H9 (cell line): ENCODE data around the gene LRRC74B. TPM values are rescaled to one million over a fixed set of nuclear protein-coding genes. Genes with fewer than 3 reads are reported as not detected.

ENCODE experiments used
- DNase-seq: peaks from one replicate; pipeline ENCODE4 v3.0.0-alpha.2; 2017
- H2AFZ ChIP-seq: one replicate; pipeline ENCODE4 v1.6.1; 2013; ENCODE audit warnings: mild to moderate bottlenecking, low read length, control low read depth, moderate library complexity
- H2AK5ac ChIP-seq: 2 replicates; pipeline ENCODE4 v1.6.1; 2013; ENCODE audit warnings: low read length, control low read depth, mixed read lengths; ENCODE audit not compliant: insufficient read length
- H2BK120ac ChIP-seq: one replicate; pipeline ENCODE4 v1.6.1; 2013; ENCODE audit warnings: low read depth, mild to moderate bottlenecking, low read length, control low read depth, inconsistent platforms; ENCODE audit not compliant: poor library complexity, severe bottlenecking
- H2BK12ac ChIP-seq: 2 replicates; pipeline ENCODE4 v1.6.1; 2013; ENCODE audit warnings: low read length, control low read depth, mixed read lengths, low read depth; ENCODE audit not compliant: insufficient read length
- H2BK15ac ChIP-seq: 2 replicates; pipeline ENCODE4 v1.6.1; 2013; ENCODE audit warnings: low read depth, low read length, control low read depth
- H2BK20ac ChIP-seq: one replicate; pipeline ENCODE4 v1.6.1; 2013; ENCODE audit warnings: low read depth, mild to moderate bottlenecking, low read length, control low read depth, inconsistent platforms; ENCODE audit not compliant: poor library complexity, severe bottlenecking
- H2BK5ac ChIP-seq: 2 replicates; pipeline ENCODE4 v1.6.1; 2013; ENCODE audit warnings: low read length, control low read depth, mixed read lengths; ENCODE audit not compliant: insufficient read length
- H3K14ac ChIP-seq: 2 replicates; pipeline ENCODE4 v1.6.1; 2013; ENCODE audit warnings: low read length, control low read depth; ENCODE audit not compliant: insufficient read depth
- H3K18ac ChIP-seq: 2 replicates; pipeline ENCODE4 v1.6.1; 2013; ENCODE audit warnings: low read depth, mild to moderate bottlenecking, mixed read lengths, low read length, control low read depth; ENCODE audit not compliant: insufficient read length
- H3K23ac ChIP-seq: 2 replicates; pipeline ENCODE4 v1.6.1; 2013; ENCODE audit warnings: low read length, control low read depth, mixed read lengths, low read depth; ENCODE audit not compliant: insufficient read length
- H3K23me2 ChIP-seq: 2 replicates; pipeline ENCODE4 v1.6.1; 2013; ENCODE audit warnings: low read depth, mild to moderate bottlenecking, mixed read lengths, low read length, control low read depth; ENCODE audit not compliant: insufficient read length, poor library complexity, severe bottlenecking
- H3K27ac ChIP-seq: 2 replicates; pipeline ENCODE4 v1.5.1; 2013; ENCODE audit warnings: low read length, control low read depth, mixed read lengths, low read depth; ENCODE audit not compliant: insufficient read length
- H3K27me3 ChIP-seq: 2 replicates; pipeline ENCODE4 v1.6.1; 2013; ENCODE audit warnings: low read length, control low read depth, inconsistent platforms; ENCODE audit not compliant: insufficient read depth
- H3K4ac ChIP-seq: 2 replicates; pipeline ENCODE4 v1.6.1; 2013; ENCODE audit warnings: low read depth, mild to moderate bottlenecking, control low read depth, inconsistent platforms, low read length, moderate library complexity
- H3K4me1 ChIP-seq: 2 replicates; pipeline ENCODE4 v1.6.1; 2013; ENCODE audit warnings: low read length, control low read depth, inconsistent platforms; ENCODE audit not compliant: insufficient read depth
- H3K4me2 ChIP-seq: 2 replicates; pipeline ENCODE4 v1.6.1; 2013; ENCODE audit warnings: low read length, control low read depth, mixed read lengths; ENCODE audit not compliant: insufficient read length, insufficient read depth
- H3K56ac ChIP-seq: 2 replicates; pipeline ENCODE4 v1.6.1; 2013; ENCODE audit warnings: low read depth, mild to moderate bottlenecking, mixed read lengths, low read length, control low read depth; ENCODE audit not compliant: insufficient read length
- H3K79me1 ChIP-seq: 2 replicates; pipeline ENCODE4 v1.6.1; 2013; ENCODE audit warnings: low read depth, mild to moderate bottlenecking, moderate library complexity, low read length, control low read depth, inconsistent platforms; ENCODE audit not compliant: insufficient read depth, poor library complexity, severe bottlenecking
- H3K79me2 ChIP-seq: 2 replicates; pipeline ENCODE4 v1.6.1; 2013; ENCODE audit warnings: low read length, control low read depth, inconsistent platforms; ENCODE audit not compliant: insufficient read depth
- H3K9ac ChIP-seq: 2 replicates; pipeline ENCODE4 v1.6.1; 2013; ENCODE audit warnings: low read length, control low read depth, mixed read lengths; ENCODE audit not compliant: insufficient read length; ENCODE audit errors: extremely low read depth
- H3K9me3 ChIP-seq: one replicate; pipeline ENCODE4 v1.6.1; 2013; ENCODE audit warnings: low read depth, low read length, inconsistent platforms; ENCODE audit not compliant: control insufficient read depth
- H3T11ph ChIP-seq: one replicate; pipeline ENCODE4 v1.6.1; 2013; ENCODE audit warnings: mild to moderate bottlenecking, low read length, control low read depth, inconsistent platforms
- H4K20me1 ChIP-seq: one replicate; pipeline ENCODE4 v1.6.1; 2013; ENCODE audit not compliant: control insufficient read depth, insufficient read length, insufficient read depth
- H4K5ac ChIP-seq: 2 replicates; pipeline ENCODE4 v1.6.1; 2013; ENCODE audit warnings: low read depth, mild to moderate bottlenecking, mixed read lengths, low read length, control low read depth; ENCODE audit not compliant: insufficient read length
- H4K8ac ChIP-seq: replicated peaks from 2 replicates; pipeline ENCODE4 v1.6.1; 2013; ENCODE audit warnings: low read length, control low read depth, mixed read lengths, low read depth; ENCODE audit not compliant: insufficient read length
- H4K91ac ChIP-seq: 2 replicates; pipeline ENCODE4 v1.6.1; 2013; ENCODE audit warnings: low read depth, mild to moderate bottlenecking, moderate library complexity, mixed read lengths, low read length, control low read depth; ENCODE audit not compliant: insufficient read length
- H3K27ac Mint-ChIP-seq, 3 experiments: 2 replicates in 2 of 3; 3 replicates in 1 of 3; pipeline ENCODE4 v1.8.0; 2020 to 2021; ENCODE audit warnings: mixed read lengths in 3 of 3, mild to moderate bottlenecking in 1 of 3, moderate library complexity in 1 of 3
- H3K27me3 Mint-ChIP-seq: 2 replicates; pipeline ENCODE4 v1.8.0; 2021; ENCODE audit warnings: low read depth, mild to moderate bottlenecking, moderate library complexity, mixed read lengths
- H3K36me3 Mint-ChIP-seq, 3 experiments: 2 replicates in 2 of 3; 3 replicates in 1 of 3; pipeline ENCODE4 v1.8.0; 2020 to 2021; ENCODE audit warnings: low read depth in 3 of 3, mixed read lengths in 3 of 3; ENCODE audit not compliant: insufficient read depth in 1 of 3
- H3K4me1 Mint-ChIP-seq, 2 experiments: 2 replicates each; pipeline ENCODE4 v1.8.0; 2020; ENCODE audit warnings: mixed read lengths in 2 of 2
- H3K4me3 Mint-ChIP-seq, 2 experiments: 2 replicates in 1 of 2; 3 replicates in 1 of 2; pipeline ENCODE4 v1.8.0; 2020 to 2021; ENCODE audit warnings: mild to moderate bottlenecking in 2 of 2, mixed read lengths in 2 of 2, moderate library complexity in 1 of 2
- H3K9me3 Mint-ChIP-seq, 2 experiments: 2 replicates in 1 of 2; 3 replicates in 1 of 2; pipeline ENCODE4 v1.8.0; 2020; ENCODE audit warnings: mild to moderate bottlenecking in 2 of 2, mixed read lengths in 2 of 2, moderate library complexity in 1 of 2
- CTCF ChIP-seq: fragments of 200-600 bp; sonication (generic); conservative IDR thresholded peaks from 3 replicates; pipeline ENCODE4 v1.8.0; 2021; ENCODE audit warnings: antibody characterized with exemption, mild to moderate bottlenecking
- WGBS: extraction: QIAGEN DNeasy Blood & Tissue Kit; methylation state at CpG from one replicate; pipeline ENCODE4 v1.1.7; 2013; ENCODE audit warnings: missing lambda C conversion rate, low lambda C conversion rate, mixed read lengths; ENCODE audit not compliant: insufficient read length; ENCODE audit errors: extremely low coverage; 5-methylcytosine and 5-hydroxymethylcytosine counted together
- total RNA-seq: library from RNA; stranded (reverse); gene quantifications from 2 replicates; pipeline ENCODE4 v1.2.1, GENCODE V29; 2021

Gene LRRC74B
- total RNA-seq, 1 experiment from 2014 or later, result not detected

GRCh38 chr22:21051831-21052400, 6.2 kb downstream of the LRRC74B start:
- Histone ChIP-seq H3K23ac (no peak overlapping the region), H3K14ac (no peak overlapping the region), H3K79me2 (no peaks in the 10 kb centered on the region), H3K4ac (no peak overlapping the region), H4K8ac (no peak overlapping the region), H3K27ac (no peak overlapping the region), H3K56ac (no peak overlapping the region), H3K18ac (no peak overlapping the region), H4K5ac (no peak overlapping the region), H2BK15ac (no peak overlapping the region), H3T11ph (no peak overlapping the region), H2BK120ac (no peak overlapping the region), H2AK5ac (no peak overlapping the region), H3K9ac (no peak overlapping the region), H3K4me1 (peaks cover 5% of the 10 kb centered on the region; the same call in 1 of the 2 replicates), H3K9me3 (no peaks in the 10 kb centered on the region), H2AFZ (no peak overlapping the region), H4K20me1 (no peaks in the 10 kb centered on the region), H4K91ac (no peak overlapping the region), H3K4me2 (no peak overlapping the region), H2BK5ac (no peak overlapping the region), H2BK20ac (no peak overlapping the region), H3K79me1 (no peaks in the 10 kb centered on the region), H3K27me3 (no peaks in the 10 kb centered on the region), H2BK12ac (no peak overlapping the region), H3K23me2 (no peaks in the 10 kb centered on the region)
- no peak for DNase-seq
- WGBS, result no CpG with 5 or more reads among the region's 8 CpGs
- peaks cover 26 to 37% of the 10 kb centered on the region in 2 experiments for H3K4me1 Mint-ChIP-seq
- H3K27ac Mint-ChIP-seq, result peak overlapping the region in 1 of 3 experiments; percentile 81; a peak in 1 of 7 replicates
- no peaks in the 10 kb centered on the region; a peak in 1 of 5 replicates for H3K9me3 Mint-ChIP-seq
- TF ChIP-seq CTCF, result no peak
- peaks cover 7% of the 10 kb centered on the region for H3K27me3 Mint-ChIP-seq
- peak overlapping the region in 1 of 2 experiments; percentile 7; a peak in 2 of 5 replicates for H3K4me3 Mint-ChIP-seq
- H3K36me3 Mint-ChIP-seq, result no peaks in the 10 kb centered on the region
